DND-41 (cell line): Measurements from ENCODE around the gene CDKN1A.

Experiments
- EZH2 ChIP-seq: IDR thresholded peaks from 3 replicates; pipeline ENCODE4 v1.6.1; 2012; ENCODE audit warnings: borderline replicate concordance, low read depth, mild to moderate bottlenecking, moderate library complexity, low read length, inconsistent platforms; ENCODE audit not compliant: severe bottlenecking
- TF ChIP-seq, protein P1 (sequence below): IDR thresholded peaks from 2 replicates; pipeline ENCODE4 v1.5.1; 2012; ENCODE audit warnings: borderline replicate concordance, low read length, moderate library complexity, mild to moderate bottlenecking; ENCODE audit not compliant: poor library complexity, severe bottlenecking; ENCODE audit errors: extremely low read depth

DNA sequence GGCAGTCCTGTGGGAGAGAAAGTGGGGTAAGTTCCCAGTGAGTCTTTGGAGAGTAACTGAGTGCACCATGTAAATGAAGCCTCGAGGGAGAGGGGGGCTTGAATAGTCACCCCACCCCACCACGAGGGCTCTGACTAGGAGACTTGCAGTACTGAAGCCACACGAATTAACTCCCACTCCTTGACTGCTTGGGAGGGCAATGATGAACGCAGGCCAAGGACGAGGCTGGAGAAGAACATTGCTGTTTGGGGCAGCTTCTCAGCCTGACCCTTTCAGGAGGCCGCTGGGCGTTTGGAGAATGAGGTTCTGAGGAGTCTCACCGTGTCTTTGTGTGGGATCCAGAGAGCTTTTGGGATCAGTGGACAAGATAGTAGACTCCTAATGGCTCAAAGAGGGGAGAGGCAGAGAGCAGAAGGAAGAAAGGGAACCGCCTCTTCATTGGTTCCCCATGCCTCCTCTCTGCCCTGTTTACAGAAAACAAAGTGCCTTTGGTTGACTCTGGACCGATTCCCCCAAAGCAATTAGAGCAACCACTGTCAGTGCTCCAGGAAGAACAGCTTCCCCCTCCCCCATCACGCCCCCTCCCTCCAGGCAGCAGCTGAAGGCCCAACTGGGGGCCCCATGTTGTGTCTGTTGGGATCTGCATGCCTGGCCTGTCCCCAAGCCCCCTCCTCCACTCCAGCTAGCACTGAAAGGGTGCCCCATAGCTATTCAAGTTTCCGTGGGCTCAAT is 41.7 kb upstream of the CDKN1A start:
- no peak for TF ChIP-seq EZH2
- TF ChIP-seq, protein P1, sequence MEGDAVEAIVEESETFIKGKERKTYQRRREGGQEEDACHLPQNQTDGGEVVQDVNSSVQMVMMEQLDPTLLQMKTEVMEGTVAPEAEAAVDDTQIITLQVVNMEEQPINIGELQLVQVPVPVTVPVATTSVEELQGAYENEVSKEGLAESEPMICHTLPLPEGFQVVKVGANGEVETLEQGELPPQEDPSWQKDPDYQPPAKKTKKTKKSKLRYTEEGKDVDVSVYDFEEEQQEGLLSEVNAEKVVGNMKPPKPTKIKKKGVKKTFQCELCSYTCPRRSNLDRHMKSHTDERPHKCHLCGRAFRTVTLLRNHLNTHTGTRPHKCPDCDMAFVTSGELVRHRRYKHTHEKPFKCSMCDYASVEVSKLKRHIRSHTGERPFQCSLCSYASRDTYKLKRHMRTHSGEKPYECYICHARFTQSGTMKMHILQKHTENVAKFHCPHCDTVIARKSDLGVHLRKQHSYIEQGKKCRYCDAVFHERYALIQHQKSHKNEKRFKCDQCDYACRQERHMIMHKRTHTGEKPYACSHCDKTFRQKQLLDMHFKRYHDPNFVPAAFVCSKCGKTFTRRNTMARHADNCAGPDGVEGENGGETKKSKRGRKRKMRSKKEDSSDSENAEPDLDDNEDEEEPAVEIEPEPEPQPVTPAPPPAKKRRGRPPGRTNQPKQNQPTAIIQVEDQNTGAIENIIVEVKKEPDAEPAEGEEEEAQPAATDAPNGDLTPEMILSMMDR, result no peak
